Natural killer cell (primary cell): ENCODE results near the gene SCYL3. TPM values are rescaled to one million over a fixed set of nuclear protein-coding genes. Genes with fewer than 3 reads are reported as not detected.
A peak's percentile ranks its signal among the peaks of the same experiment; 100 is the strongest.

Experiments used
- ATAC-seq, 3 donors: fragments of 150-1000 bp in 2 of 3; fragments of 200-7000 bp in 1 of 3; cut with Tn5 transposase; 1 replicate in 1 of 3; 2 replicates in 2 of 3; pipeline ENCODE4 v1.10.0; 2021; ENCODE audit warnings: mild to moderate bottlenecking in 2 of 3, moderate library complexity in 2 of 3
- DNase-seq, 2 donors: peaks; one replicate each; pipeline versions ENCODE4 v3.0.0 to v3.0.0-alpha.2; 2013 to 2021; ENCODE audit warnings: mixed read lengths in 1 of 2
- H3K27ac ChIP-seq: one replicate; pipeline ENCODE4 v1.5.1; 2013; ENCODE audit warnings: mild to moderate bottlenecking, low read length
- H3K27me3 ChIP-seq: one replicate; pipeline ENCODE4 v1.6.1; 2013; ENCODE audit warnings: low read length; ENCODE audit not compliant: control insufficient read depth, insufficient read depth
- H3K36me3 ChIP-seq: one replicate; pipeline ENCODE4 v1.6.1; 2013; ENCODE audit warnings: low read length; ENCODE audit not compliant: control insufficient read depth, insufficient read depth
- H3K4me1 ChIP-seq: one replicate; pipeline ENCODE4 v1.6.1; 2013; ENCODE audit warnings: low read length; ENCODE audit not compliant: control insufficient read depth, insufficient read depth
- H3K4me3 ChIP-seq: one replicate; pipeline ENCODE4 v1.5.1; 2013; ENCODE audit warnings: low read length
- H3K9me3 ChIP-seq: one replicate; pipeline ENCODE4 v1.6.1; 2013; ENCODE audit warnings: low read length; ENCODE audit not compliant: control insufficient read depth, insufficient read depth
- H3K27ac Mint-ChIP-seq, 2 donors: one replicate each; pipeline ENCODE4 v1.8.0; 2022; ENCODE audit warnings: mild to moderate bottlenecking in 2 of 2, mixed read lengths in 2 of 2, moderate library complexity in 1 of 2
- H3K27me3 Mint-ChIP-seq, 2 donors: one replicate each; pipeline ENCODE4 v1.8.0; 2022; ENCODE audit warnings: low read depth in 2 of 2, mixed read lengths in 2 of 2
- H3K36me3 Mint-ChIP-seq: one replicate; pipeline ENCODE4 v1.8.0; 2022; ENCODE audit warnings: mixed read lengths
- H3K4me1 Mint-ChIP-seq, 2 donors: one replicate each; pipeline ENCODE4 v1.8.0; 2022; ENCODE audit warnings: mixed read lengths in 2 of 2
- H3K4me3 Mint-ChIP-seq: one replicate; pipeline ENCODE4 v1.8.0; 2022; ENCODE audit warnings: mild to moderate bottlenecking, moderate library complexity, mixed read lengths
- H3K9me3 Mint-ChIP-seq, 2 donors: one replicate each; pipeline ENCODE4 v1.8.0; 2022; ENCODE audit warnings: mixed read lengths in 2 of 2
- WGBS: methylation state at CpG from one replicate; pipeline ENCODE4 v1.1.7; 2013; ENCODE audit warnings: missing lambda C conversion rate; ENCODE audit not compliant: insufficient coverage; 5-methylcytosine and 5-hydroxymethylcytosine counted together
- intact Hi-C: fragments of 100-400 bp; cut with micrococcal nuclease; formaldehyde crosslinking; loops from one replicate; pipeline ENCODE4 v1.14.2; 2022
- total RNA-seq, 4 donors: library from RNA; stranded (reverse); fragments of 120-200 nt in 1 of 4; gene quantifications; one replicate each; pipeline versions ENCODE4 v1.2.3 to v1.2.4, GENCODE V29; 2013 to 2022
- TF ChIP-seq, protein P1 (sequence below): fragments of 200-600 bp; IDR thresholded peaks from one replicate; pipeline ENCODE4 v1.8.0; 2022; ENCODE audit warnings: antibody characterized with exemption

Gene SCYL3
- total RNA-seq, 3 donors from 2014 or later (not counting 1 experiment from before 2014, with no cell fraction given) = 6.0 to 12.3 (median 7.0) TPM

GRCh38 chr1:169849346-169850022, 44.2 kb downstream of the SCYL3 start:
- Mint-ChIP-seq H3K4me3 (no peak overlapping the region), H3K27me3 (no peaks in the 10 kb centered on the region), H3K36me3 (peaks cover 17% of the 10 kb centered on the region), H3K9me3 (no peaks in the 10 kb centered on the region), H3K4me1 (peaks cover 7 to 10% of the 10 kb centered on the region in 2 donors), H3K27ac (no peak overlapping the region)
- H3K4me1 ChIP-seq = no peaks in the 10 kb centered on the region
- H3K36me3 ChIP-seq = peaks cover 57% of the 10 kb centered on the region
- H3K27ac ChIP-seq = no peak overlapping the region
- TF ChIP-seq, protein P1, sequence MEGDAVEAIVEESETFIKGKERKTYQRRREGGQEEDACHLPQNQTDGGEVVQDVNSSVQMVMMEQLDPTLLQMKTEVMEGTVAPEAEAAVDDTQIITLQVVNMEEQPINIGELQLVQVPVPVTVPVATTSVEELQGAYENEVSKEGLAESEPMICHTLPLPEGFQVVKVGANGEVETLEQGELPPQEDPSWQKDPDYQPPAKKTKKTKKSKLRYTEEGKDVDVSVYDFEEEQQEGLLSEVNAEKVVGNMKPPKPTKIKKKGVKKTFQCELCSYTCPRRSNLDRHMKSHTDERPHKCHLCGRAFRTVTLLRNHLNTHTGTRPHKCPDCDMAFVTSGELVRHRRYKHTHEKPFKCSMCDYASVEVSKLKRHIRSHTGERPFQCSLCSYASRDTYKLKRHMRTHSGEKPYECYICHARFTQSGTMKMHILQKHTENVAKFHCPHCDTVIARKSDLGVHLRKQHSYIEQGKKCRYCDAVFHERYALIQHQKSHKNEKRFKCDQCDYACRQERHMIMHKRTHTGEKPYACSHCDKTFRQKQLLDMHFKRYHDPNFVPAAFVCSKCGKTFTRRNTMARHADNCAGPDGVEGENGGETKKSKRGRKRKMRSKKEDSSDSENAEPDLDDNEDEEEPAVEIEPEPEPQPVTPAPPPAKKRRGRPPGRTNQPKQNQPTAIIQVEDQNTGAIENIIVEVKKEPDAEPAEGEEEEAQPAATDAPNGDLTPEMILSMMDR = no peak
- H3K27me3 ChIP-seq = no peaks in the 10 kb centered on the region
- 97% methylated on average over 3 of the region's 5 CpGs for WGBS
- ATAC-seq (no peak), DNase-seq (no peak)
- no peaks in the 10 kb centered on the region for H3K9me3 ChIP-seq
- intact Hi-C loops = no loop called here
- no peak overlapping the region for H3K4me3 ChIP-seq

GRCh38 chr1:169848456-169848855, 45.2 kb downstream of the SCYL3 start:
- no peak overlapping the region for H3K4me3 ChIP-seq
- no peaks in the 10 kb centered on the region for H3K4me1 ChIP-seq
- H3K4me1 Mint-ChIP-seq = peaks cover 6 to 7% of the 10 kb centered on the region in 2 donors
- DNase-seq (no peak), ATAC-seq (no peak)
- H3K27ac ChIP-seq = no peak overlapping the region
- no peaks in the 10 kb centered on the region for H3K27me3 Mint-ChIP-seq
- no peak overlapping the region for H3K4me3 Mint-ChIP-seq
- intact Hi-C loops = no loop called here
- no peaks in the 10 kb centered on the region for H3K27me3 ChIP-seq
- TF ChIP-seq, protein P1 = no peak
- H3K36me3 ChIP-seq = peaks cover 49% of the 10 kb centered on the region
- no peaks in the 10 kb centered on the region for H3K9me3 Mint-ChIP-seq
- WGBS = 95% methylated on average over 2 of the region's 2 CpGs
- H3K27ac Mint-ChIP-seq = no peak overlapping the region
- H3K9me3 ChIP-seq = no peaks in the 10 kb centered on the region
- peaks cover 15% of the 10 kb centered on the region for H3K36me3 Mint-ChIP-seq

- Mint-ChIP-seq H3K36me3 (peaks cover 28% of the 10 kb centered on the region), H3K4me3 (no peak overlapping the region), H3K9me3 (no peaks in the 10 kb centered on the region), H3K27me3 (no peaks in the 10 kb centered on the region), H3K27ac (peak overlapping the region in 1 of 2 donors; percentile 10), H3K4me1 (peaks cover 4 to 7% of the 10 kb centered on the region in 2 donors)
- WGBS = no CpG with 5 or more reads among the region's 1 CpG
- no peaks in the 10 kb centered on the region for H3K27me3 ChIP-seq
- H3K9me3 ChIP-seq = no peaks in the 10 kb centered on the region
- no peaks in the 10 kb centered on the region for H3K4me1 ChIP-seq
- no peak overlapping the region for H3K27ac ChIP-seq
- peaks cover 21% of the 10 kb centered on the region for H3K36me3 ChIP-seq
- no peak overlapping the region for H3K4me3 ChIP-seq
- TF ChIP-seq, protein P1 = no peak
- intact Hi-C loops = no loop called here
- DNase-seq (peak in 1 of 2 donors; percentile 16), ATAC-seq (no peak)
Observed at GRCh38 chr1:169844941-169845608, 48.6 kb downstream of the SCYL3 start.
